Natural killer cell (primary cell): ENCODE results near the gene RAB8A. TPM values are rescaled to one million over a fixed set of nuclear protein-coding genes. Genes with fewer than 3 reads are reported as not detected.

ENCODE experiments used
- ATAC-seq, 3 donors: fragments of 150-1000 bp in 2 of 3; fragments of 200-7000 bp in 1 of 3; cut with Tn5 transposase; 1 replicate in 1 of 3; 2 replicates in 2 of 3; pipeline ENCODE4 v1.10.0; 2021; ENCODE audit warnings: mild to moderate bottlenecking in 2 of 3, moderate library complexity in 2 of 3
- DNase-seq, 2 donors: peaks; one replicate each; pipeline versions ENCODE4 v3.0.0 to v3.0.0-alpha.2; 2013 to 2021; ENCODE audit warnings: mixed read lengths in 1 of 2
- H3K27ac ChIP-seq: one replicate; pipeline ENCODE4 v1.5.1; 2013; ENCODE audit warnings: mild to moderate bottlenecking, low read length
- H3K27me3 ChIP-seq: one replicate; pipeline ENCODE4 v1.6.1; 2013; ENCODE audit warnings: low read length; ENCODE audit not compliant: control insufficient read depth, insufficient read depth
- H3K36me3 ChIP-seq: one replicate; pipeline ENCODE4 v1.6.1; 2013; ENCODE audit warnings: low read length; ENCODE audit not compliant: control insufficient read depth, insufficient read depth
- H3K4me1 ChIP-seq: one replicate; pipeline ENCODE4 v1.6.1; 2013; ENCODE audit warnings: low read length; ENCODE audit not compliant: control insufficient read depth, insufficient read depth
- H3K4me3 ChIP-seq: one replicate; pipeline ENCODE4 v1.5.1; 2013; ENCODE audit warnings: low read length
- H3K9me3 ChIP-seq: one replicate; pipeline ENCODE4 v1.6.1; 2013; ENCODE audit warnings: low read length; ENCODE audit not compliant: control insufficient read depth, insufficient read depth
- H3K27ac Mint-ChIP-seq, 2 donors: one replicate each; pipeline ENCODE4 v1.8.0; 2022; ENCODE audit warnings: mild to moderate bottlenecking in 2 of 2, mixed read lengths in 2 of 2, moderate library complexity in 1 of 2
- H3K27me3 Mint-ChIP-seq, 2 donors: one replicate each; pipeline ENCODE4 v1.8.0; 2022; ENCODE audit warnings: low read depth in 2 of 2, mixed read lengths in 2 of 2
- H3K36me3 Mint-ChIP-seq: one replicate; pipeline ENCODE4 v1.8.0; 2022; ENCODE audit warnings: mixed read lengths
- H3K4me1 Mint-ChIP-seq, 2 donors: one replicate each; pipeline ENCODE4 v1.8.0; 2022; ENCODE audit warnings: mixed read lengths in 2 of 2
- H3K4me3 Mint-ChIP-seq: one replicate; pipeline ENCODE4 v1.8.0; 2022; ENCODE audit warnings: mild to moderate bottlenecking, moderate library complexity, mixed read lengths
- H3K9me3 Mint-ChIP-seq, 2 donors: one replicate each; pipeline ENCODE4 v1.8.0; 2022; ENCODE audit warnings: mixed read lengths in 2 of 2
- CTCF ChIP-seq: fragments of 200-600 bp; IDR thresholded peaks from one replicate; pipeline ENCODE4 v1.8.0; 2022; ENCODE audit warnings: antibody characterized with exemption
- WGBS: methylation state at CpG from one replicate; pipeline ENCODE4 v1.1.7; 2013; ENCODE audit warnings: missing lambda C conversion rate; ENCODE audit not compliant: insufficient coverage; 5-methylcytosine and 5-hydroxymethylcytosine counted together
- intact Hi-C: fragments of 100-400 bp; cut with micrococcal nuclease; formaldehyde crosslinking; loops from one replicate; pipeline ENCODE4 v1.14.2; 2022
- total RNA-seq, 4 donors: library from RNA; stranded (reverse); fragments of 120-200 nt in 1 of 4; gene quantifications; one replicate each; pipeline versions ENCODE4 v1.2.3 to v1.2.4, GENCODE V29; 2013 to 2022

The RAB8A gene
- total RNA-seq, 3 donors from 2014 or later (not counting 1 experiment from before 2014, with no cell fraction given): 137 to 161 (median 149) TPM

GRCh38 chr19:16088351-16089009 is 23.2 kb upstream of the RAB8A start:
- Mint-ChIP-seq H3K27ac (peak overlapping the region in 1 of 2 donors; percentile 65), H3K27me3 (no peaks in the 10 kb centered on the region), H3K36me3 (peaks cover 10% of the 10 kb centered on the region), H3K4me1 (peaks cover 29 to 57% of the 10 kb centered on the region in 2 donors), H3K9me3 (no peaks in the 10 kb centered on the region), H3K4me3 (peak overlapping the region; percentile 6)
- no peaks in the 10 kb centered on the region for H3K9me3 ChIP-seq
- H3K4me1 ChIP-seq: peaks cover 39% of the 10 kb centered on the region
- no peak for ATAC-seq
- H3K36me3 ChIP-seq: peaks cover 88% of the 10 kb centered on the region
- no peak for TF ChIP-seq CTCF
- WGBS: 98% methylated on average over 17 of the region's 17 CpGs
- H3K27ac ChIP-seq: no peak overlapping the region
- H3K4me3 ChIP-seq: no peak overlapping the region
- no peaks in the 10 kb centered on the region for H3K27me3 ChIP-seq
- intact Hi-C loops: no loop called here
- no peak for DNase-seq

- Mint-ChIP-seq H3K9me3 (no peaks in the 10 kb centered on the region), H3K36me3 (peaks cover 10% of the 10 kb centered on the region), H3K27me3 (no peaks in the 10 kb centered on the region), H3K4me1 (peaks cover 23 to 52% of the 10 kb centered on the region in 2 donors), H3K27ac (peak overlapping the region in 1 of 2 donors; percentile 65), H3K4me3 (peak overlapping the region; percentile 6)
- ATAC-seq: no peak
- 90% methylated on average over 10 of the region's 10 CpGs for WGBS
- H3K27me3 ChIP-seq: no peaks in the 10 kb centered on the region
- H3K9me3 ChIP-seq: no peaks in the 10 kb centered on the region
- no peak for TF ChIP-seq CTCF
- peaks cover 32% of the 10 kb centered on the region for H3K4me1 ChIP-seq
- H3K27ac ChIP-seq: no peak overlapping the region
- no peak for DNase-seq
- H3K36me3 ChIP-seq: peaks cover 89% of the 10 kb centered on the region
- no peak overlapping the region for H3K4me3 ChIP-seq
- intact Hi-C loops: no loop called here
Measured at GRCh38 chr19:16089010-16089846, 22.5 kb upstream of the RAB8A start.

- Histone ChIP-seq H3K4me3 (no peak overlapping the region), H3K9me3 (no peaks in the 10 kb centered on the region), H3K27ac (no peak overlapping the region), H3K36me3 (peaks cover 96% of the 10 kb centered on the region), H3K27me3 (no peaks in the 10 kb centered on the region), H3K4me1 (peaks cover 11% of the 10 kb centered on the region)
- TF ChIP-seq CTCF: no peak
- H3K27me3 Mint-ChIP-seq: no peaks in the 10 kb centered on the region
- peak overlapping the region in 1 of 2 donors; percentile 23 for H3K27ac Mint-ChIP-seq
- no peaks in the 10 kb centered on the region for H3K9me3 Mint-ChIP-seq
- 96% methylated on average over 13 of the region's 13 CpGs for WGBS
- H3K36me3 Mint-ChIP-seq: peaks cover 19% of the 10 kb centered on the region
- intact Hi-C loops: no loop called here
- DNase-seq: no peak
- H3K4me3 Mint-ChIP-seq: no peak overlapping the region
- no peak for ATAC-seq
- H3K4me1 Mint-ChIP-seq: peaks cover 8 to 39% of the 10 kb centered on the region in 2 donors
Measured at GRCh38 chr19:16091546-16092475, 19.9 kb upstream of the RAB8A start.
